ENCODE results near the gene STX19. TPM values are rescaled to one million over a fixed set of nuclear protein-coding genes. Genes with fewer than 3 reads are reported as not detected.

The STX19 gene
- polyA plus RNA-seq, 1 experiment, result not detected

- Histone ChIP-seq H3K4me3 (ENCODE audit: low read depth, low read length) (peak overlapping the region; percentile 1; the same call in 1 of the 2 replicates), H3K27ac (ENCODE audit: low read depth, low read length) (no peak overlapping the region), H3K27me3 (ENCODE audit: control insufficient read depth, insufficient read depth, low read length) (no peaks in the 10 kb centered on the region), H3K9me3 (ENCODE audit: control insufficient read depth, insufficient read depth, low read length) (no peaks in the 10 kb centered on the region)
- no peak for DNase-seq (ENCODE audit: low read depth, low spot score)
- no peak for TF ChIP-seq CTCF (IDR thresholded peaks at IDR 0.05; ENCODE audit: low read depth, low read length)
- CTCF ChIA-PET, result interaction anchor here (1.9 kb wide), 1 partner anchor 27 kb away, joined by 6 read pairs; no protein-coding TSS in a partner anchor
- POLR2A ChIA-PET, result no interaction called here
Observed at GRCh38 chr3:94064243-94064860, 36.0 kb upstream of the STX19 start.

- DNase-seq (ENCODE audit: low read depth, low spot score), result no peak
- POLR2A ChIA-PET, result interaction anchor here (0.5 to 1.8 kb wide), 4 partner anchors 14 to 90 kb away, joined by 3 to 10 read pairs (median 7); partner anchors contain the start of genes ARL13B and PROS1
- peak overlapping the region; percentile 99 for H3K27ac ChIP-seq (ENCODE audit: low read depth, low read length)
- no peaks in the 10 kb centered on the region for H3K9me3 ChIP-seq (ENCODE audit: control insufficient read depth, insufficient read depth, low read length)
- no peak for TF ChIP-seq CTCF (IDR thresholded peaks at IDR 0.05; ENCODE audit: low read depth, low read length)
- H3K4me3 ChIP-seq (ENCODE audit: low read depth, low read length), result peak overlapping the region; percentile 87
- H3K27me3 ChIP-seq (ENCODE audit: control insufficient read depth, insufficient read depth, low read length), result no peaks in the 10 kb centered on the region
- CTCF ChIA-PET, result interaction anchor here (1.1 to 2.4 kb wide), 4 partner anchors 26 to 61 kb away, joined by 3 to 14 read pairs (median 9); no protein-coding TSS in a partner anchor
Observed at GRCh38 chr3:94063496-94064119, 35.2 kb upstream of the STX19 start.

- Histone ChIP-seq H3K4me3 (ENCODE audit: low read depth, low read length) (peak within 1 kb of the TSS; percentile 87), H3K27ac (ENCODE audit: low read depth, low read length) (peak within 1 kb of the TSS; percentile 99), H3K9me3 (ENCODE audit: control insufficient read depth, insufficient read depth, low read length) (no peaks in the 10 kb centered on the region), H3K27me3 (ENCODE audit: control insufficient read depth, insufficient read depth, low read length) (no peaks in the 10 kb centered on the region)
- DNase-seq (ENCODE audit: low read depth, low spot score), result peak; percentile 96
- POLR2A ChIA-PET, result interaction anchor here (0.5 to 1.8 kb wide), 4 partner anchors 13 to 89 kb away, joined by 3 to 10 read pairs (median 7); partner anchors contain the start of genes ARL13B and PROS1
- no peak for TF ChIP-seq CTCF (IDR thresholded peaks at IDR 0.05; ENCODE audit: low read depth, low read length)
- CTCF ChIA-PET, result interaction anchor here (1.1 to 2.4 kb wide), 4 partner anchors 25 to 60 kb away, joined by 3 to 14 read pairs (median 9); no protein-coding TSS in a partner anchor
Observed at GRCh38 chr3:94062513-94063404, 34.4 kb upstream of the STX19 start, which contains the start of the genes DHFR2 and NSUN3. TSS of gene DHFR2 (minus strand) at chr3:94062916. CDS start at chr3:94061511, 1,405 bp downstream. TSS of gene NSUN3 (plus strand) at chr3:94063061. CDS start at chr3:94063127, 66 bp downstream.

GRCh38 chr3:94061297-94061696 lies 32.9 kb upstream of the STX19 start:
- TF ChIP-seq CTCF (IDR thresholded peaks at IDR 0.05; ENCODE audit: low read depth, low read length), result no peak
- POLR2A ChIA-PET, result no interaction called here
- Histone ChIP-seq H3K27ac (ENCODE audit: low read depth, low read length) (no peak overlapping the region), H3K27me3 (ENCODE audit: control insufficient read depth, insufficient read depth, low read length) (no peaks in the 10 kb centered on the region), H3K4me3 (ENCODE audit: low read depth, low read length) (no peak overlapping the region), H3K9me3 (ENCODE audit: control insufficient read depth, insufficient read depth, low read length) (no peaks in the 10 kb centered on the region)
- no peak for DNase-seq (ENCODE audit: low read depth, low spot score)
- CTCF ChIA-PET, result interaction anchor here (0.6 to 2.4 kb wide), 2 partner anchors 8 to 58 kb away, joined by 5 to 12 read pairs; no protein-coding TSS in a partner anchor

All from AG04450 (cell line).